ENCODE data around the gene PIGM.

PIGM gene

DNA sequence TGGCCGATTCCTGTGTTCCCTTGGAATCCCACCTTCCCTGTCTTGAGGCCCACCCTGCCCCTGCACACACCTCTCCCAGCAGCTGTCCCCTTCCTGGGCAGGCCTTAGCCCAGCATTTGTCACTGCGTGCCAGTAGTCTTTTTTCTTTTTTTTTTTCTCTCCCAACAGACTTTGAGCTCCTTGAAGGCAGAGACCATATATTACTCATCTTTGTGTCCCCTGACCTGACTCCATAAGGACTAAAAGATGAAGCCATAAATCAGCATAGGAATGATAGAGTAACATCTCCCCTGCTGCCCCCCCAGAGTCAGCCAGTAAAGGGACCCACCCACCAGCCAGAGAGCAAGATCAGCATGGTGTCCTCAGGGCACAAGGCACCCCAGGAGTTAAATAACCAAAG is 27.4 kb downstream of the PIGM start:
- in situ Hi-C loops (cut with HindIII; ENCODE audit: low sequenced_read_pairs), result no loop called here
- no peak overlapping the region for H3K4me3 ChIP-seq (ENCODE audit: low read depth, low read length)
- TF ChIP-seq, protein P1, sequence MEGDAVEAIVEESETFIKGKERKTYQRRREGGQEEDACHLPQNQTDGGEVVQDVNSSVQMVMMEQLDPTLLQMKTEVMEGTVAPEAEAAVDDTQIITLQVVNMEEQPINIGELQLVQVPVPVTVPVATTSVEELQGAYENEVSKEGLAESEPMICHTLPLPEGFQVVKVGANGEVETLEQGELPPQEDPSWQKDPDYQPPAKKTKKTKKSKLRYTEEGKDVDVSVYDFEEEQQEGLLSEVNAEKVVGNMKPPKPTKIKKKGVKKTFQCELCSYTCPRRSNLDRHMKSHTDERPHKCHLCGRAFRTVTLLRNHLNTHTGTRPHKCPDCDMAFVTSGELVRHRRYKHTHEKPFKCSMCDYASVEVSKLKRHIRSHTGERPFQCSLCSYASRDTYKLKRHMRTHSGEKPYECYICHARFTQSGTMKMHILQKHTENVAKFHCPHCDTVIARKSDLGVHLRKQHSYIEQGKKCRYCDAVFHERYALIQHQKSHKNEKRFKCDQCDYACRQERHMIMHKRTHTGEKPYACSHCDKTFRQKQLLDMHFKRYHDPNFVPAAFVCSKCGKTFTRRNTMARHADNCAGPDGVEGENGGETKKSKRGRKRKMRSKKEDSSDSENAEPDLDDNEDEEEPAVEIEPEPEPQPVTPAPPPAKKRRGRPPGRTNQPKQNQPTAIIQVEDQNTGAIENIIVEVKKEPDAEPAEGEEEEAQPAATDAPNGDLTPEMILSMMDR (IDR thresholded peaks at IDR 0.05; ENCODE audit: low read depth, low read length), result no peak
- DNase-seq (ENCODE audit: low read depth, low spot score), result no peak

DNA sequence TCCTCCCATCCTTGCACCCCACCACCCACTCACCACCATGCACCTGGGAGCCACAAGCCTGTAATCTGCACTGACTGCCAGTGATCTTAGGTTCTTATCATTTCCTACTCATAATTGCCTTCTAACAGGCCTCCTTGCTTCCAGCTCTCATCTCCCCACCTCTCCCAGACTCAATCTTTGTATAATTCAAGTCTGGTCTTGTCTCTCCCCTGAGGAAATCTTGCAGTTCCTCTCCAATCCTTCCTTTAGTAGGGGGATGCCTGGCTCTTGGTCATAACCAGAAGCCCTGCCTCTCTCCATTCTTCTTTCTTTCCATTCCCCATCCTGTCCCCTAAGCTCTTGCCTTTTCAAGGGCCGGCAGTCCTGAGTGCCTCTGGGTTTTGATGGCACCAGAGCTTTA is 27.8 kb downstream of the PIGM start:
- no peak for DNase-seq (ENCODE audit: low read depth, low spot score)
- in situ Hi-C loops (cut with HindIII; ENCODE audit: low sequenced_read_pairs), result no loop called here
- TF ChIP-seq, protein P1 (IDR thresholded peaks at IDR 0.05; ENCODE audit: low read depth, low read length), result no peak
- H3K4me3 ChIP-seq (ENCODE audit: low read depth, low read length), result no peak overlapping the region

DNA sequence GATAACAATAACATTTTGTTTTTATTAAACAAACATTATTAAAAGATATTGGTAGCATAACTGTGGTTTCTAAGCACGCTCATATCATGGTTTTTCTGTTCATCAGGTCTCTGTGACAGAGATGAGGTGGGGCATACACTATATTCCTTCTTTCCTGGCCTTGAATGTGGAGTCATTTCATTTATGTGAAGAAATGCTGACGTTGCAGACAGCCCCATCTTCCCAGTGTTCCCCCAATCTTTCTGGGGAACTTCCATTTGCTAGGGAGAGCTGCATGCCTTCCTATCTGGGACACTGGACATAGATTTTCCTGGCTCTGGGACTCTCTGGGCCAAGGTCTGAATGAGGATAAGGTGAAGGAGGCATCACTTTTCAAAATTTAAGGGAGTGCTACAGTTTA is 30.4 kb downstream of the PIGM start:
- H3K4me3 ChIP-seq (ENCODE audit: low read depth, low read length), result no peak overlapping the region
- in situ Hi-C loops (cut with HindIII; ENCODE audit: low sequenced_read_pairs), result no loop called here
- DNase-seq (ENCODE audit: low read depth, low spot score), result no peak
- TF ChIP-seq, protein P1 (IDR thresholded peaks at IDR 0.05; ENCODE audit: low read depth, low read length), result no peak

DNA sequence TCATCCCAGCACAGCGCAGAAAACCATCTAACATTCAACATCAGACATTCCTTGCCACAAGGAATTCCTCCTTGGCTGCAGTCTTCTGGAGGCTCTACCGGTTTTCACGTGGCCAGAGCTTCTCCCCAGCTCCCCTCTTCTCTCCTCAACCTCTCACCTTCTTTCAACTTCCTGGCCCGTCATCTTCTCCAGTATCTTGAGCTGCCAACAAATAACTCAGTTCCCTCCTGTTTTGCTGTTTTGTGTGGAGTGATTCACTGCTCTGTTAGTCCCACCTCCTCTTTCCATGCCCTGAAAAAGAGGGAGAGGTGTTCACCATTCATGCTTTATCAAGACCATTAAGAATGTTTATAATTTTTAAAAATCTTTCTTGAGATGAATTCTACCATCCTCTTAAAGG is 32.6 kb downstream of the PIGM start:
- in situ Hi-C loops (cut with HindIII; ENCODE audit: low sequenced_read_pairs), result no loop called here
- H3K4me3 ChIP-seq (ENCODE audit: low read depth, low read length), result no peak overlapping the region
- TF ChIP-seq, protein P1 (IDR thresholded peaks at IDR 0.05; ENCODE audit: low read depth, low read length), result no peak
- DNase-seq (ENCODE audit: low read depth, low spot score), result peak; percentile 38

DNA sequence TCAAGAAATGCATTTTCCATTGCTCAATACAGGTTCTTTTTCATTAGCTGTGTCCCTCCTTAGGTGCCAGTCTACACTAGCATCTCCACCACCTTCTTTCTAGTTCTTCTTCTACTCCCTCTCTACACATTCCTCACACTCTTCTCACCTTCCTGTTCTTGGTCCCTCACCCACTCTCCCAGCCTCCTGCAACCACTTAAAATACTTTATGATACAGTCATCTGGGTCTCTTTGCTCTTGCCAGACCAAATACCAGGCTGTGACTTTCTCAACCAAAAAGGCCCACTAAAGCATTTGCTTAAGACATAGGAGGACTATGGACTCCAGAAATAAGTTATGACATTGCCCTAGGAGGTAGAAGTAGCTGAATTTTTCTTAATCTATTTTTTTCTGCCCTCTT is 35.1 kb downstream of the PIGM start:
- in situ Hi-C loops (cut with HindIII; ENCODE audit: low sequenced_read_pairs), result no loop called here
- DNase-seq (ENCODE audit: low read depth, low spot score), result peak; percentile 91

DNA sequence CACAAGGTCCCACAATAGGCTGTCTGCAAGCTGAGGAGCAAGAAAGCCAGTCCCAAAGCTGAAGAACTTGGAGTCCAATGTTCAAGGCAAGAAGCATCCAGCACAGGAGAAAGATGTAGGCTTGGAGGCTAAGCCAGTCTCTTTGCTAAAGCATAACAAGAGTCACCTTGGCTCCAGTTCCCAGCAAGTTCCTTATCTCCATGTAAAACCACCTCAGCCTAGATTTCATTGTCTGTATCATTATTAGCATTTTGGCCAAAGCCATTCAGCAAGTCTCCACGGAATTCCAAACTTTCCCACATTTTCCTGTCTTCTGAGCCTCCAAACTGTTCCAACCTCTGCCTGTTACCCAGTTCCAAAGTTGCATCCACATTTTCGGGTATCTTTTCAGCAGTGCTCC is 36.9 kb downstream of the PIGM start:
- no peak overlapping the region for H3K4me3 ChIP-seq (ENCODE audit: low read depth, low read length)
- TF ChIP-seq, protein P1 (IDR thresholded peaks at IDR 0.05; ENCODE audit: low read depth, low read length), result no peak
- in situ Hi-C loops (cut with HindIII; ENCODE audit: low sequenced_read_pairs), result no loop called here
- DNase-seq (ENCODE audit: low read depth, low spot score), result no peak

More for the DNA sequence above, 35.1 kb downstream of the PIGM start:
- no peak overlapping the region for H3K4me3 ChIP-seq (ENCODE audit: low read depth, low read length)
- TF ChIP-seq, protein P1 (IDR thresholded peaks at IDR 0.05; ENCODE audit: low read depth, low read length), result no peak

DNA sequence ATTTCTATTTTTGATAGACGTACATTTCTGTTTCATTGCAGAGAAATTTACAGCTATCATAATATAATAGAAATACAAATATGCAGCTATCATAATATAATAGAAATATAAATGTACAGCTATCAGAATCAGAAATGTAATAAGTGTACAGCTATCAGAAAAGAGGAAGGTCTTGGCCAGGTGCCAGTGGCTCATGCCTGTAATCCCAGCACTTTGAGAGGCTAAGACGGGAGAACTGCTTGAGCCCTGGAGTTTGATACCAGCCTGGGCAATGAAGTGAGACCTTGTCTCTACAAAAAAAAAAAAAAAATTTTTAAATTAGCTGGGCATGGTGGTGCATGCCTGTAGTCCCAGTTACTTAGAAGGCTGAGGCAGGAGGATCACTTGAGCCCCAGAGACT is 37.9 kb downstream of the PIGM start:
- no peak for DNase-seq (ENCODE audit: low read depth, low spot score)
- TF ChIP-seq, protein P1 (IDR thresholded peaks at IDR 0.05; ENCODE audit: low read depth, low read length), result no peak
- in situ Hi-C loops (cut with HindIII; ENCODE audit: low sequenced_read_pairs), result no loop called here
- no peak overlapping the region for H3K4me3 ChIP-seq (ENCODE audit: low read depth, low read length)

Measured in astrocyte of the spinal cord (primary cell).